ENCODE data around the gene SRRM2. TPM values are rescaled to one million over a fixed set of nuclear protein-coding genes. Genes with fewer than 3 reads are reported as not detected.

Gene SRRM2
- total RNA-seq, 2 donors from 2014 or later, result 377 to 539 TPM

- no peak overlapping the region for H3K4me3 ChIP-seq
- H3K9me3 ChIP-seq, result no peaks in the 10 kb centered on the region
- H3K36me3 ChIP-seq, result no peaks in the 10 kb centered on the region
- H3K27me3 ChIP-seq, result no peaks in the 10 kb centered on the region
- peaks cover 5% of the 10 kb centered on the region for H3K4me1 ChIP-seq
- TF ChIP-seq CTCF (IDR thresholded peaks at IDR 0.05), result no peak
- intact Hi-C loops (cut with DNase I), result no loop called here
- no peak overlapping the region for H3K9ac ChIP-seq (ENCODE audit: low read depth in 2 of 2, low read length in 2 of 2)
- no peak for DNase-seq
- H3K27ac ChIP-seq, result no peak overlapping the region
Observed at GRCh38 chr16:2749476-2749875, 3.0 kb upstream of the SRRM2 start.

GRCh38 chr16:2749936-2750335 lies 2.5 kb upstream of the SRRM2 start:
- H3K27ac ChIP-seq, result no peak overlapping the region
- no peaks in the 10 kb centered on the region for H3K27me3 ChIP-seq
- no peak for DNase-seq
- H3K9me3 ChIP-seq, result no peaks in the 10 kb centered on the region
- TF ChIP-seq CTCF (IDR thresholded peaks at IDR 0.05), result no peak
- no peak overlapping the region for H3K9ac ChIP-seq (ENCODE audit: low read depth in 2 of 2, low read length in 2 of 2)
- H3K4me3 ChIP-seq, result no peak overlapping the region
- intact Hi-C loops (cut with DNase I), result no loop called here
- no peaks in the 10 kb centered on the region for H3K36me3 ChIP-seq
- H3K4me1 ChIP-seq, result peaks cover 5% of the 10 kb centered on the region

- intact Hi-C loops (cut with DNase I), result no loop called here
- H3K4me3 ChIP-seq, result peak overlapping the region; percentile 72
- H3K36me3 ChIP-seq, result no peaks in the 10 kb centered on the region
- H3K9me3 ChIP-seq, result no peaks in the 10 kb centered on the region
- H3K4me1 ChIP-seq, result peaks cover 11% of the 10 kb centered on the region
- TF ChIP-seq CTCF (IDR thresholded peaks at IDR 0.05), result no peak
- no peak for DNase-seq
- H3K9ac ChIP-seq (ENCODE audit: low read depth in 2 of 2, low read length in 2 of 2), result peak overlapping the region; percentile 92 to 96
- no peaks in the 10 kb centered on the region for H3K27me3 ChIP-seq
- H3K27ac ChIP-seq, result peak overlapping the region; percentile 95
Observed at GRCh38 chr16:2751577-2752034, 832 bp upstream of the SRRM2 start.

- Histone ChIP-seq H3K36me3 (peaks cover 4% of the 10 kb centered on the region), H3K27ac (peak overlapping the region; percentile 95), H3K4me1 (peaks cover 11% of the 10 kb centered on the region), H3K27me3 (no peaks in the 10 kb centered on the region), H3K9ac (ENCODE audit: low read depth in 2 of 2, low read length in 2 of 2) (peak overlapping the region; percentile 92 to 96), H3K9me3 (no peaks in the 10 kb centered on the region), H3K4me3 (peak overlapping the region; percentile 72)
- no peak for TF ChIP-seq CTCF (IDR thresholded peaks at IDR 0.05)
- intact Hi-C loops (cut with DNase I), result no loop called here
- DNase-seq, result peak; percentile 84
Observed at GRCh38 chr16:2752850-2753732, 653 bp downstream of the SRRM2 start.

- intact Hi-C loops (cut with DNase I), result no loop called here
- Histone ChIP-seq H3K27ac (peak overlapping the region; percentile 95), H3K4me3 (peak overlapping the region; percentile 72), H3K27me3 (no peaks in the 10 kb centered on the region), H3K9me3 (no peaks in the 10 kb centered on the region), H3K4me1 (peaks cover 11% of the 10 kb centered on the region), H3K36me3 (peaks cover 9% of the 10 kb centered on the region), H3K9ac (ENCODE audit: low read depth in 2 of 2, low read length in 2 of 2) (peak overlapping the region; percentile 76 to 96)
- TF ChIP-seq CTCF (IDR thresholded peaks at IDR 0.05), result no peak
- no peak for DNase-seq
Observed at GRCh38 chr16:2753733-2754020, 1.2 kb downstream of the SRRM2 start.
